Measurements from ENCODE around the gene WDR93.

DNA sequence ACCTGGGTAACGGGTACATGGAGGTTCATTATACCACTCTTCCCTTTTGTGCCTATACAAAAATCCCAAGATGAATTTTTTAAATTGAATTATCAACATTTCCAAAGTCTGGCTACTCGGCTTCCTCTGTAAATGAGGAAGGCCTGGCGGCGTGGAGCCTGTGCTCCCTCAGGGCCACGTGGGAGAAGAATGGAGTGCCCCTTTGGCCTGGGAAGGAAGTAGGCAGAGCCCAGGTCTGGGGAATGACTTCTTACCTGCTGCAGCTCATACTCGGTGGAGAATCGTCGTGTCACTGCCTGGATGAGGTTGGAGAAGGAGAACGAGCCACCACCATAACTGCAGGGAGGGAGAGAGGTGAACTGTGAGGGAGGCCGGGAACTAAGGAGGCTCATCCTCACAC, 99.6 kb downstream of the WDR93 start:
- TF ChIP-seq, protein P1, sequence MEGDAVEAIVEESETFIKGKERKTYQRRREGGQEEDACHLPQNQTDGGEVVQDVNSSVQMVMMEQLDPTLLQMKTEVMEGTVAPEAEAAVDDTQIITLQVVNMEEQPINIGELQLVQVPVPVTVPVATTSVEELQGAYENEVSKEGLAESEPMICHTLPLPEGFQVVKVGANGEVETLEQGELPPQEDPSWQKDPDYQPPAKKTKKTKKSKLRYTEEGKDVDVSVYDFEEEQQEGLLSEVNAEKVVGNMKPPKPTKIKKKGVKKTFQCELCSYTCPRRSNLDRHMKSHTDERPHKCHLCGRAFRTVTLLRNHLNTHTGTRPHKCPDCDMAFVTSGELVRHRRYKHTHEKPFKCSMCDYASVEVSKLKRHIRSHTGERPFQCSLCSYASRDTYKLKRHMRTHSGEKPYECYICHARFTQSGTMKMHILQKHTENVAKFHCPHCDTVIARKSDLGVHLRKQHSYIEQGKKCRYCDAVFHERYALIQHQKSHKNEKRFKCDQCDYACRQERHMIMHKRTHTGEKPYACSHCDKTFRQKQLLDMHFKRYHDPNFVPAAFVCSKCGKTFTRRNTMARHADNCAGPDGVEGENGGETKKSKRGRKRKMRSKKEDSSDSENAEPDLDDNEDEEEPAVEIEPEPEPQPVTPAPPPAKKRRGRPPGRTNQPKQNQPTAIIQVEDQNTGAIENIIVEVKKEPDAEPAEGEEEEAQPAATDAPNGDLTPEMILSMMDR (tag by site-specific recombination; IDR thresholded peaks at IDR 0.05), result no peak
- TF ChIP-seq TRIM28 (IDR thresholded peaks at IDR 0.05; ENCODE audit: borderline replicate concordance, low read length) (no peak), TCF7L2 (IDR thresholded peaks at IDR 0.05; ENCODE audit: borderline replicate concordance, low read depth, low read length) (no peak)
- TF ChIP-seq, protein P2, sequence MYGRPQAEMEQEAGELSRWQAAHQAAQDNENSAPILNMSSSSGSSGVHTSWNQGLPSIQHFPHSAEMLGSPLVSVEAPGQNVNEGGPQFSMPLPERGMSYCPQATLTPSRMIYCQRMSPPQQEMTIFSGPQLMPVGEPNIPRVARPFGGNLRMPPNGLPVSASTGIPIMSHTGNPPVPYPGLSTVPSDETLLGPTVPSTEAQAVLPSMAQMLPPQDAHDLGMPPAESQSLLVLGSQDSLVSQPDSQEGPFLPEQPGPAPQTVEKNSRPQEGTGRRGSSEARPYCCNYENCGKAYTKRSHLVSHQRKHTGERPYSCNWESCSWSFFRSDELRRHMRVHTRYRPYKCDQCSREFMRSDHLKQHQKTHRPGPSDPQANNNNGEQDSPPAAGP (tag by site-specific recombination; IDR thresholded peaks at IDR 0.05), result no peak
